Measurements from ENCODE around the gene RIMBP3B.
"Not testable (repeated sequence)": the region's sequence is repeated elsewhere in the genome, so short reads cannot be mapped to it uniquely, and the experiment has no call there.

GRCh38 chr22:21384468-21385357, 1.2 kb downstream of the RIMBP3B start:
- TF ChIP-seq SMC3 (IDR thresholded peaks at IDR 0.05; ENCODE audit: borderline replicate concordance, low read length); RAD21 (IDR thresholded peaks at IDR 0.05; ENCODE audit: insufficient read depth, low read depth, low read length); SP1 (IDR thresholded peaks at IDR 0.05; ENCODE audit: low read depth, low read length): not testable (repeated sequence)
